KMS-11 (cell line): Measurements from ENCODE around the gene TOMM20L.
"Not testable (repeated sequence)": the region's sequence is repeated elsewhere in the genome, so short reads cannot be mapped to it uniquely, and the experiment has no call there.

Experiments used
- H2AFZ ChIP-seq: fragments of 200-600 bp; sonication (generic); 2 replicates; pipeline ENCODE4 v1.6.1; 2016; ENCODE audit warnings: antibody characterized with exemption, mixed run types, low read depth
- H3K27ac ChIP-seq: fragments of 200-600 bp; sonication (generic); 2 replicates; pipeline ENCODE4 v1.6.1; 2016; ENCODE audit warnings: mild to moderate bottlenecking, mixed run types
- H3K27me3 ChIP-seq: fragments of 200-600 bp; sonication (generic); 2 replicates; pipeline ENCODE4 v1.6.1; 2017; ENCODE audit warnings: mild to moderate bottlenecking, low read depth, mixed run types, moderate library complexity; ENCODE audit not compliant: insufficient read depth
- H3K36me3 ChIP-seq: fragments of 200-600 bp; sonication (generic); 2 replicates; pipeline ENCODE4 v1.6.1; 2017; ENCODE audit warnings: mild to moderate bottlenecking, mixed run types; ENCODE audit not compliant: insufficient read depth
- H3K4me1 ChIP-seq: fragments of 200-600 bp; sonication (generic); 2 replicates; pipeline ENCODE4 v1.6.1; 2016; ENCODE audit warnings: mild to moderate bottlenecking, low read depth, mixed run types; ENCODE audit not compliant: poor library complexity, severe bottlenecking
- H3K4me2 ChIP-seq: fragments of 200-600 bp; sonication (generic); 2 replicates; pipeline ENCODE4 v1.7.0; 2016; ENCODE audit warnings: mild to moderate bottlenecking, mixed run types
- H3K4me3 ChIP-seq: fragments of 200-600 bp; sonication (generic); IDR thresholded peaks from 2 replicates; pipeline ENCODE4 v1.6.1; 2017; ENCODE audit warnings: low read depth, low read length, mixed read lengths; ENCODE audit not compliant: insufficient read depth
- H3K79me2 ChIP-seq: fragments of 200-600 bp; sonication (generic); 2 replicates; pipeline ENCODE4 v1.6.1; 2016; ENCODE audit warnings: low read depth, mixed run types; ENCODE audit not compliant: insufficient read depth
- H3K9ac ChIP-seq: fragments of 200-600 bp; sonication (generic); 2 replicates; pipeline ENCODE4 v1.6.1; 2016; ENCODE audit warnings: mild to moderate bottlenecking, mixed run types
- H4K20me1 ChIP-seq: fragments of 200-600 bp; sonication (generic); 2 replicates; pipeline ENCODE4 v1.6.1; 2016; ENCODE audit warnings: mild to moderate bottlenecking, mixed run types; ENCODE audit not compliant: insufficient read depth
- TF ChIP-seq, protein P1 (sequence below): fragments of 200-600 bp; sonication (generic); conservative IDR thresholded peaks from 2 replicates; pipeline ENCODE4 v1.6.1; 2017; ENCODE audit warnings: low read depth, mild to moderate bottlenecking, antibody characterized with exemption, low read length, moderate library complexity, mixed read lengths

TOMM20L gene

DNA sequence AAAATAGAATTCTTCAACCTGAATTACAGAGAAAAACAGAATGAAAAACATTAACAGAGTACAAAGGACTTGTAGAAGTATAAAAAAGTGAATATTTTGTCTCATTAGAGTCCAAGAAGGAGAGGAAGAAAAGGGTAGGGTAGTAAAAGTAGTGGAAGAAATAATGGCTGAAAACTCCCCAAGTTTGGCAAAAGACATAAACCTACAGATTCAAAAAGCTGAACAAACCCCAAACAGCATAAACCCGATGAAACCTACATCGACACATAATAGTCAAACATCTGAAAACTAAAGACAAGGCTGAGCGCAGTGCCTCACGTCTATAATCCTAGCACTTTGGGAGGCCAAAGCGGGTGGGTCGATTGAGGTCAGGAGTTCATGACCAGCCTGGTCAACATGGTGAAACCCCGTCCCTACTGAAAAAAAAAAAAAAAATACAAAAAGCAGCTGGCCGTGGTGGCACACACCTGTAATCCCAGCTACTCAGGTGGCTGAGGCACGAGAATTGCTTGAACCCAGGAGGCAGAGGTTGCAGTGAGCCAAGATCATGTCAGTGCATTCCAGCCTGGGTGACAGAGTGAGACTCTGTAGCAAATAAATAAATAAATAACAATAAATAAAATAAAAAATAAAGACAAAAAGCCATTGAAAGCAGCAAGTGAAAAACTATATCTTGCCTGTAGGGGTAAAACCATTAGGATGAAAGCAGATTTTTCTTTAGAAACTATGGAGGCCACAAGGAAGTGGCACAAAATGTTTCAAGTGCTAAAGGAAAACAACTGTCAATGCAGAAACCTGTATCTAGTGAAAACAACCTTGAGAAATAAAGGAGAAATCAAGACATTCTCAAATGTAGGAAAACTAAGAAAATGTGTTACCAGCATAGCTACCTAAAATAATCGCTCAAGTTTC is 20.2 kb downstream of the TOMM20L start:
- Histone ChIP-seq H3K36me3 (no peaks in the 10 kb centered on the region), H4K20me1 (no peaks in the 10 kb centered on the region), H3K9ac (no peak overlapping the region), H3K27ac (no peak overlapping the region), H2AFZ (no peak overlapping the region), H3K4me3 (no peak overlapping the region), H3K4me2 (no peak overlapping the region), H3K4me1 (no peaks in the 10 kb centered on the region), H3K79me2 (no peaks in the 10 kb centered on the region), H3K27me3 (no peaks in the 10 kb centered on the region)
- TF ChIP-seq, protein P1, sequence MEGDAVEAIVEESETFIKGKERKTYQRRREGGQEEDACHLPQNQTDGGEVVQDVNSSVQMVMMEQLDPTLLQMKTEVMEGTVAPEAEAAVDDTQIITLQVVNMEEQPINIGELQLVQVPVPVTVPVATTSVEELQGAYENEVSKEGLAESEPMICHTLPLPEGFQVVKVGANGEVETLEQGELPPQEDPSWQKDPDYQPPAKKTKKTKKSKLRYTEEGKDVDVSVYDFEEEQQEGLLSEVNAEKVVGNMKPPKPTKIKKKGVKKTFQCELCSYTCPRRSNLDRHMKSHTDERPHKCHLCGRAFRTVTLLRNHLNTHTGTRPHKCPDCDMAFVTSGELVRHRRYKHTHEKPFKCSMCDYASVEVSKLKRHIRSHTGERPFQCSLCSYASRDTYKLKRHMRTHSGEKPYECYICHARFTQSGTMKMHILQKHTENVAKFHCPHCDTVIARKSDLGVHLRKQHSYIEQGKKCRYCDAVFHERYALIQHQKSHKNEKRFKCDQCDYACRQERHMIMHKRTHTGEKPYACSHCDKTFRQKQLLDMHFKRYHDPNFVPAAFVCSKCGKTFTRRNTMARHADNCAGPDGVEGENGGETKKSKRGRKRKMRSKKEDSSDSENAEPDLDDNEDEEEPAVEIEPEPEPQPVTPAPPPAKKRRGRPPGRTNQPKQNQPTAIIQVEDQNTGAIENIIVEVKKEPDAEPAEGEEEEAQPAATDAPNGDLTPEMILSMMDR: no peak

DNA sequence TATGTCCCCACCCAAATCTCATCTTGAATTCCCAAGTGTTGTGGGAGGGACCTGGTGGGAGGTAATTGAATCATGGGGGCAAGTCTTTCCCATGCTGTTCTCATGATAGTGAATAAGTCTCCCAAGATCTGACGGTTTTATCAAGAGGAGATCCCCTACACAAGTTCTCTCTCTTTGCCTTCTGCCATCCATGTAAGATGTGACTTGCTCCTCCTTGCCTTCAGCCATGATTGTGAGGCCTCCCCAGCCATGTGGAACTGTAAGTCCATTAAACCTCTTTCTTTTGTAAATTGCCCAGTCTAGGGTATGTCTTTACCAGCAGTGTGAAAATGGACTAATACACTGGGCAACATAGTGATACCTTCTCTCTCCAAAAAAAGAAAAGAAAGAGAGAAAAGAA is 21.2 kb downstream of the TOMM20L start:
- H2AFZ ChIP-seq, H3K36me3 ChIP-seq, H3K4me3 ChIP-seq, H3K4me2 ChIP-seq, H4K20me1 ChIP-seq, H3K27ac ChIP-seq, H3K9ac ChIP-seq, H3K27me3 ChIP-seq, H3K79me2 ChIP-seq, H3K4me1 ChIP-seq: not testable (repeated sequence)

DNA sequence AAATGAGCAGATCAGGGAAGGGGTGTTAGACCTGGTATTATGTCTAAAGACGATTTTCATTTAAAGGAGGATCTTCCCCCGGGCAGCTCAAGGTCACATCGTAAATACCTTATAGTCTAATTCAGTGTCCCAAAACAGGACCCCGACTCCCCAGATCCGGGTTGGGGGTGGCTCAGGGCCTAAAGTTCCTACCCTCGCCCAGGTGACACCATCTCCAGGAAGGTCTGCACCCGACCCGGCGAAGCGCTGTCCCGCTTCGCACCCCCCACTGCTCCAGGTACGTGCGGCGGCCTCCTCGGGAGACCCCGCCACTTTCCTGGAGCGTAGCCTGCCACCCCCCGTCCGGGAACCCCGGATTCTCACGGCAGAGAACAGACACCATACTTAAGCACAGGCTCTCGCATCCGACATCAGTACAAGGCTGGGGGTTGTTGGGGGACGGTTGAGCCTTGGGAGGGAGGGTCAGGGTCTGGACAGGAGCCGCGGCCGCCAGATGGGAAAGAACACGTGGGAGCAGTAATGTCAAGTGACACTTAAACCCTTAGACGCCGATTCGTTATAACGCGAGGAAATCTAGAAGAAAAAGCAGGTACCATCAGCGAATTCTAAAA is 31.0 kb downstream of the TOMM20L start:
- H3K27ac ChIP-seq: peak overlapping the region; percentile 98
- H3K27me3 ChIP-seq: no peaks in the 10 kb centered on the region
- H2AFZ ChIP-seq: peak overlapping the region; percentile 98
- H3K36me3 ChIP-seq: no peaks in the 10 kb centered on the region
- peak overlapping the region; percentile 72 for H3K4me2 ChIP-seq
- H3K4me1 ChIP-seq: peaks cover 19% of the 10 kb centered on the region
- H3K9ac ChIP-seq: peak overlapping the region; percentile 93
- H3K79me2 ChIP-seq: peaks cover 19% of the 10 kb centered on the region; the same call in 1 of the 2 replicates
- H4K20me1 ChIP-seq: no peaks in the 10 kb centered on the region
- H3K4me3 ChIP-seq: no peak overlapping the region
- TF ChIP-seq, protein P1: no peak

DNA sequence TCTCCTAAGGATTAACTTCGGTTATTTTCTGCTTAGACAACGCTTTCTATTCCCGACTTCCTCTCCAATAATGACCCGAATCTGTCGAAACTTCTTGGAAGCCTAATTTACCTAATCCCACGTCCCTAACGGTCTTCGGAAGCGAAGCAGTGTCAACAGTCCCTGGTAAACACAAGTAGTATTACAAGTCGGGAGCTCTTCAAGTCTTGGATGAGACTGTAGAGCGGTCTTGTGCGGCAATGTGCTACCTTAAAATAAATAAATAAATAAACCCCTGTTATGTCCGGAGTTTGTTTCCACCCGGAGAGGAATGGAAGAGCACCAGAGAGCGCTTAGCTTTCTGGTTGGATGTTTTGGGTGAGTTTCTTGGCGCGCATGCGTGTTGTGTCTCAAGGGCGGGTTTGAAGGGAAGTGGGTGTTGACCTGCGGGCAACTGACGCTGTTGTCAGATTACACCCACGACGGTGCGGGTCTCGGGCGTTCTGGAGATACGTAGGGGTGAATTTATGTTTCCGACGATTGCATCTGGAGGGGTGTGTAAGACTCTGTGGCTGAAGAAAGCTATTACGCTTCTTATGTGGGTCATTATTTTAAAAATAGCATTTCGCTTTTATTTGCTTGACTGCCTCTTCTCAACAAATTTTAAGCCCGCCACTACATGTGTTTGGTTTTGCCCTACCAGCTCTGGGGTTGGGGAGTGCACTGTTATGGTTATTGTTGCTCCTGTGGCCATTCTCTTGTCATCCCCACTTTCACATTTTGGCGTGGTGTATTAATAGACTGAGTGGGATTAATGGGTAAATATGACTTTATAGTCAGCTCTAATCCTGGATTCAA is 31.8 kb downstream of the TOMM20L start, which contains the start of the genes KIAA0586 and TIMM9:
Gene KIAA0586 (plus strand): TSS at position 439 of the 837 bp plus-strand sequence. CDS start 546 bp downstream, outside the sequence.
Gene TIMM9 (minus strand): TSS at position 251 of the 837 bp plus-strand sequence. CDS start 15,586 bp downstream, outside the sequence.
- Histone ChIP-seq H3K9ac (peak within 1 kb of the TSS; percentile 93), H3K4me3 (no peak within 1 kb of the TSS), H3K36me3 (no peaks in the 10 kb centered on the region), H3K4me2 (peak within 1 kb of the TSS; percentile 72), H2AFZ (peak within 1 kb of the TSS; percentile 98), H3K27ac (peak within 1 kb of the TSS; percentile 98), H3K4me1 (peaks cover 19% of the 10 kb centered on the region), H3K27me3 (no peaks in the 10 kb centered on the region), H4K20me1 (no peaks in the 10 kb centered on the region), H3K79me2 (peaks cover 19% of the 10 kb centered on the region; the same call in 1 of the 2 replicates)
- TF ChIP-seq, protein P1: no peak
